IPS-18a (cell line): ENCODE measurements around the gene CAMKMT.
"Not testable (repeated sequence)": the region's sequence is repeated elsewhere in the genome, so short reads cannot be mapped to it uniquely, and the experiment has no call there.

ENCODE experiments used
- H3K27ac ChIP-seq: one replicate; pipeline ENCODE4 v1.5.1; 2013; ENCODE audit warnings: low read length
- H3K27me3 ChIP-seq: one replicate; pipeline ENCODE4 v1.6.1; 2013; ENCODE audit warnings: mild to moderate bottlenecking, low read length; ENCODE audit not compliant: control insufficient read depth, insufficient read depth
- H3K36me3 ChIP-seq: one replicate; pipeline ENCODE4 v1.6.1; 2013; ENCODE audit warnings: low read depth, low read length; ENCODE audit not compliant: control insufficient read depth
- H3K4me1 ChIP-seq: one replicate; pipeline ENCODE4 v1.6.1; 2013; ENCODE audit warnings: low read depth, low read length; ENCODE audit not compliant: control insufficient read depth
- H3K4me3 ChIP-seq: one replicate; pipeline ENCODE4 v1.5.1; 2013; ENCODE audit warnings: low read length
- H3K9ac ChIP-seq: one replicate; pipeline ENCODE4 v1.6.1; 2013; ENCODE audit warnings: mild to moderate bottlenecking, low read length, moderate library complexity
- H3K9me3 ChIP-seq: one replicate; pipeline ENCODE4 v1.6.1; 2013; ENCODE audit warnings: low read depth, low read length; ENCODE audit not compliant: control insufficient read depth

CAMKMT gene

GRCh38 chr2:44477657-44478414 lies 116.1 kb downstream of the CAMKMT start:
- Histone ChIP-seq H3K9me3 (no peaks in the 10 kb centered on the region), H3K27ac (no peak overlapping the region), H3K27me3 (no peaks in the 10 kb centered on the region), H3K36me3 (no peaks in the 10 kb centered on the region), H3K4me3 (no peak overlapping the region), H3K9ac (no peak overlapping the region), H3K4me1 (peaks cover 15% of the 10 kb centered on the region)

GRCh38 chr2:44479127-44479887 lies 117.6 kb downstream of the CAMKMT start:
- Histone ChIP-seq H3K27ac (no peak overlapping the region), H3K9ac (no peak overlapping the region)

DNA sequence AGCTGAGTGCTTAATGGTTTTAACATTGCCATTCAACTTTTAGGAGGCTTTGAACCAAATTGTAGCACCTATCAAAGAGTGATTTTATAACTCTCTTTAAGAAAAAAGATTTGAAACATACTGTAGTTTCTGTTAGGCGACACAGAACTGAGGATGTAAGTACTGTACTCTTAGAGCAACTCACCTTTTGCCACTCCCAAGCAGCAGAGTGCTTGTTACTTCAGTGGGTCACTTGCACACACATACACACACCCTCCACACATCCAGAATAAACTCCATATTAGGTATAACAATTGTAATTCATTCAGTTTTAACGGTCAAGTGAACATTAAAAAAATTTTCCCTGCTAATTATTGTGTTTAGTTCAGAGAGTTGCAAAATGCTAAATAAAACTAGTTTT lies 118.3 kb downstream of the CAMKMT start:
- H3K27me3 ChIP-seq: no peaks in the 10 kb centered on the region
- H3K4me1 ChIP-seq: peaks cover 15% of the 10 kb centered on the region
- no peak overlapping the region for H3K27ac ChIP-seq
- no peak overlapping the region for H3K9ac ChIP-seq
- H3K9me3 ChIP-seq: no peaks in the 10 kb centered on the region
- H3K36me3 ChIP-seq: no peaks in the 10 kb centered on the region
- H3K4me3 ChIP-seq: no peak overlapping the region

More at GRCh38 chr2:44479127-44479887, 117.6 kb downstream of the CAMKMT start:
- peaks cover 15% of the 10 kb centered on the region for H3K4me1 ChIP-seq
- no peaks in the 10 kb centered on the region for H3K36me3 ChIP-seq
- no peak overlapping the region for H3K4me3 ChIP-seq
- no peaks in the 10 kb centered on the region for H3K27me3 ChIP-seq
- no peaks in the 10 kb centered on the region for H3K9me3 ChIP-seq

- no peak overlapping the region for H3K4me3 ChIP-seq
- no peaks in the 10 kb centered on the region for H3K9me3 ChIP-seq
- no peak overlapping the region for H3K27ac ChIP-seq
Observed at GRCh38 chr2:44487052-44487451, 125.3 kb downstream of the CAMKMT start.

DNA sequence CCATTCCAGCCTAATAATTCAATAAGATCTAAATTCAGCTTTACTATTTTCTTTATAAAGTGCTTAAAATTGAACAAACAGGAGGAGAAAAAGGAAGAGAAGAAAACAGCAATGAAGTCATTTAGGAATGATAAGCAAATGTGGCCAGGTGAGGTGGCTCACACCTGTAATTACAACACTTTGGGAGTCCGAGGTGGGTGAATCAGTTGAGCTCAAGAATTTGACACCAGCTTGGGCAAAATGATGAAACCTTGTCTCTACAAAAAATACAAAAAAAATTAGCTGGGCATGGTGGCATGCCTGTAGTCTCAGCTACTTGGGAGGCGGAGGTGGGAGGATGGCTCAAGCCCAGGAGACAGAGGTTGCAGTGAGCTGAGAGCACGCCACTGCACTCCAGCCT lies 129.0 kb downstream of the CAMKMT start:
- H3K9ac ChIP-seq: no peak overlapping the region
- H3K36me3 ChIP-seq: no peaks in the 10 kb centered on the region
- H3K4me3 ChIP-seq: no peak overlapping the region
- no peak overlapping the region for H3K27ac ChIP-seq
- H3K27me3 ChIP-seq: no peaks in the 10 kb centered on the region
- no peaks in the 10 kb centered on the region for H3K4me1 ChIP-seq
- H3K9me3 ChIP-seq: no peaks in the 10 kb centered on the region

More at GRCh38 chr2:44487052-44487451, 125.3 kb downstream of the CAMKMT start:
- H3K36me3 ChIP-seq: no peaks in the 10 kb centered on the region
- no peaks in the 10 kb centered on the region for H3K27me3 ChIP-seq
- no peak overlapping the region for H3K9ac ChIP-seq
- H3K4me1 ChIP-seq: no peaks in the 10 kb centered on the region

DNA sequence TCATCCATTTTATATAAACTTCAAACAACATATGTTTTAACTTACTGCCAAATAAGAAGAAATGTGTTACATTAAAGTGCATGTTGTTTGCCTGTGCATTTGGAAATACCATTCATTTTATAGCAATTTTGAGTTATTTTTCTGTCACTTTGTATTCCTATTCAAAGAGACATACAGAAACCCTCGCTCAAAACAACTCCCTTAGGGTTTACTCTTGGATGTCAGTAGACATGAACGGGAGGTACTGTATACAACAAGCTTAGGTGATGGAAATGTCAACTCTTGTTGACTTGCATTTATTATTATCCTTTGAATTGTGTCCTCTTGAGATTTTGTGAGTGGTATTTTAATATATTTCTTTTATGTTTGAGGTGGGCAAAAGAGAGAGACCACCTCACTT lies 132.3 kb downstream of the CAMKMT start:
- Histone ChIP-seq H3K4me1 (peaks cover 4% of the 10 kb centered on the region), H3K27me3 (no peaks in the 10 kb centered on the region), H3K9me3 (no peaks in the 10 kb centered on the region), H3K4me3 (no peak overlapping the region), H3K36me3 (no peaks in the 10 kb centered on the region), H3K27ac (no peak overlapping the region), H3K9ac (no peak overlapping the region)

DNA sequence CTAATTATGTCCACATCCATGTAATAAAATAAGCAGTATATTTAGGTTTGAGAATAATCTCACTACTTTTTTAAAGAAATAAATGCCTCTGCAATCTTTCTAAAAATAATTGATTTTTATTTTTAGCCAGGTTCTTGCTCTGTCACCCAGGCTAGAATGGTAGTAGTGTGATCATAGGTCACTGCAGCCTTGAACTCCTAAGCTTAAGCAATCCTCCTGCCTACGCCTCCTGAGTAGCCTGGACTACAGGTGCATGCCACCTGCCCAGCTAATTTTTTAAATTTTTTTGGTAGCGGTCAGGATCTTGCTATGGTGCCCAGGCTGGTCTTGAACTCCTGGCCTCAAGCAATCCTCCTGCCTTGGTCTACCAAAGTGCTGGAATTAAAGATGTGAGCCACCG lies 133.3 kb downstream of the CAMKMT start:
- no peaks in the 10 kb centered on the region for H3K9me3 ChIP-seq
- no peak overlapping the region for H3K27ac ChIP-seq
- H3K36me3 ChIP-seq: no peaks in the 10 kb centered on the region
- no peaks in the 10 kb centered on the region for H3K27me3 ChIP-seq
- H3K4me1 ChIP-seq: peaks cover 4% of the 10 kb centered on the region
- H3K9ac ChIP-seq: no peak overlapping the region
- no peak overlapping the region for H3K4me3 ChIP-seq

- Histone ChIP-seq H3K9me3 (no peaks in the 10 kb centered on the region), H3K27ac (no peak overlapping the region), H3K36me3 (no peaks in the 10 kb centered on the region), H3K4me1 (peaks cover 4% of the 10 kb centered on the region), H3K27me3 (no peaks in the 10 kb centered on the region), H3K9ac (no peak overlapping the region), H3K4me3 (no peak overlapping the region)
Observed at GRCh38 chr2:44495544-44495943, 133.8 kb downstream of the CAMKMT start.

GRCh38 chr2:44496130-44496529 lies 134.4 kb downstream of the CAMKMT start:
- no peaks in the 10 kb centered on the region for H3K9me3 ChIP-seq
- H3K4me1 ChIP-seq: peaks cover 4% of the 10 kb centered on the region
- H3K36me3 ChIP-seq: no peaks in the 10 kb centered on the region
- H3K9ac ChIP-seq: no peak overlapping the region
- no peak overlapping the region for H3K27ac ChIP-seq
- no peak overlapping the region for H3K4me3 ChIP-seq
- no peaks in the 10 kb centered on the region for H3K27me3 ChIP-seq

GRCh38 chr2:44498551-44498950 lies 136.8 kb downstream of the CAMKMT start:
- H3K27ac ChIP-seq: no peak overlapping the region
- no peaks in the 10 kb centered on the region for H3K9me3 ChIP-seq
- H3K4me3 ChIP-seq: no peak overlapping the region
- no peak overlapping the region for H3K9ac ChIP-seq
- no peaks in the 10 kb centered on the region for H3K27me3 ChIP-seq
- peaks cover 8% of the 10 kb centered on the region for H3K4me1 ChIP-seq
- no peaks in the 10 kb centered on the region for H3K36me3 ChIP-seq

DNA sequence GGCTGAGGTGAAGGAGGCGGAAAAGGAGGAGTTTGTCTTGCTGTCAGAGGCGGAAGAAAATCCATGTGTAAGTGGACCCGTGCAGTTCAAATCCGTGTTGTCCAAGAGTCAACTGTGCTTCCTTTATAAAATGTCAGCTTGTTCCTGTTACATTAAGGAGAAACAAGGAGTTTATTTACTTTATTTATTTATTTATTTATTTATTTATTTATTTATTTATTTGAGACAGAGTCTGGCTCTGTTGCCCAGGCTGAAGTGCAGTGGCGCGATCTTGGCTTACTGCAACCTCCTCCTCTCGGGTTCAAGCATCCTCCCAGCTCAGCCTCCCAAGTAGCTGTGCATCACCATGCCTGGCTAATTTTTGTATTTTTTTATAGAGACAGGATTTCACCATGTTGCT lies 143.9 kb downstream of the CAMKMT start:
- peaks cover 16% of the 10 kb centered on the region for H3K4me1 ChIP-seq
- not testable (repeated sequence) for H3K36me3 ChIP-seq, H3K9me3 ChIP-seq, H3K27me3 ChIP-seq, H3K4me3 ChIP-seq, H3K9ac ChIP-seq, H3K27ac ChIP-seq

DNA sequence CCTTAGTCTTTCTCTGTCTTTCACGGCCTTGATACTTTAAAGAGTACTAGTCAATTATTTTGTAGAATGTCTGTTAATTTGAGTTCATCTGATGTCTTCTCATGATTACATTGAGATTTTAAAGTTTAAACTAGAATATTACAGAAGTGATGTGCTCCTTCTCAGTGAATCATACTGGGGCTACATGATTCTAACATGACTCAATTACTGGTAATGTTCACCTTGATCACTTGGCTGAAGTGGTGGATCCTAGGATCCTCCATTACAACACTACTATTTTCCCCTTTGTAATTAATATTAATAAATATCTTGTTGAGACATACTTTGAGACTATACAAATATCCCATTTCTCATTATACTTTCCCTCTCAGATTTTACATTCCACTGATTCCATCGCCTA lies 148.5 kb downstream of the CAMKMT start:
- no peak overlapping the region for H3K9ac ChIP-seq

More for the DNA sequence above, 148.5 kb downstream of the CAMKMT start:
- Histone ChIP-seq H3K36me3 (no peaks in the 10 kb centered on the region), H3K4me1 (peaks cover 16% of the 10 kb centered on the region), H3K4me3 (no peak overlapping the region), H3K27ac (no peak overlapping the region), H3K27me3 (no peaks in the 10 kb centered on the region), H3K9me3 (no peaks in the 10 kb centered on the region)
